Eye (tissue), 1 donor: ENCODE results near the gene MUC7.
"Not testable (repeated sequence)": the region's sequence is repeated elsewhere in the genome, so short reads cannot be mapped to it uniquely, and the experiment has no call there.

Source experiments
- DNase-seq: peaks from one replicate; pipeline ENCODE4 v3.0.0-alpha.2; 2015

MUC7 gene

GRCh38 chr4:70471897-70472296, at the start of gene MUC7:
MUC7 (plus strand) TSS chr4:70472197; CDS start chr4:70474022, 1,825 bp downstream.
- DNase-seq: no peak

GRCh38 chr4:70425306-70425705, 46.7 kb upstream of the MUC7 start:
- DNase-seq: no peak

GRCh38 chr4:70426789-70427188, 45.2 kb upstream of the MUC7 start:
- no peak for DNase-seq

GRCh38 chr4:70437197-70437596, 34.8 kb upstream of the MUC7 start:
- DNase-seq: no peak

- no peak for DNase-seq
Measured at GRCh38 chr4:70442474-70442873, 29.5 kb upstream of the MUC7 start.

- DNase-seq: no peak
Measured at GRCh38 chr4:70443329-70443728, 28.7 kb upstream of the MUC7 start.

- no peak for DNase-seq
Measured at GRCh38 chr4:70449220-70449619, 22.8 kb upstream of the MUC7 start.

GRCh38 chr4:70452946-70453345, 19.1 kb upstream of the MUC7 start:
- no peak for DNase-seq

- no peak for DNase-seq
Measured at GRCh38 chr4:70463335-70463734, 8.7 kb upstream of the MUC7 start.

- DNase-seq: no peak
Measured at GRCh38 chr4:70473679-70474078, 1.7 kb downstream of the MUC7 start.

- peak; percentile 4 for DNase-seq
Measured at GRCh38 chr4:70488748-70489147, 16.8 kb downstream of the MUC7 start.

GRCh38 chr4:70496231-70496630, 24.2 kb downstream of the MUC7 start:
- no peak for DNase-seq

GRCh38 chr4:70501838-70502237, 29.8 kb downstream of the MUC7 start:
- not testable (repeated sequence) for DNase-seq

GRCh38 chr4:70504733-70505132, 32.7 kb downstream of the MUC7 start:
- DNase-seq: no peak

GRCh38 chr4:70505151-70505748, 33.3 kb downstream of the MUC7 start:
- peak; percentile 70 for DNase-seq

GRCh38 chr4:70508801-70509200, 36.8 kb downstream of the MUC7 start:
- no peak for DNase-seq

- DNase-seq: no peak
Measured at GRCh38 chr4:70511365-70511764, 39.4 kb downstream of the MUC7 start.

GRCh38 chr4:70515367-70516250, 43.6 kb downstream of the MUC7 start:
- no peak for DNase-seq

- DNase-seq: no peak
Measured at GRCh38 chr4:70518269-70518668, 46.3 kb downstream of the MUC7 start, which contains the start of gene AMTN. AMTN (plus strand) TSS chr4:70518569; CDS start chr4:70518778, 209 bp downstream.

- DNase-seq: no peak
Measured at GRCh38 chr4:70518716-70519115, 46.7 kb downstream of the MUC7 start.

- DNase-seq: no peak
Measured at GRCh38 chr4:70522626-70523025, 50.6 kb downstream of the MUC7 start.

- DNase-seq: no peak
Measured at GRCh38 chr4:70530997-70531396, 59.0 kb downstream of the MUC7 start.

- DNase-seq: no peak
Measured at GRCh38 chr4:70531981-70532380, 60.0 kb downstream of the MUC7 start.
